Neural cell (in vitro differentiated cells): Measurements from ENCODE around the gene PDE8A.

Experiments used
- CTCF ChIP-seq: fragments of 450-650 bp; IDR thresholded peaks from 2 replicates; pipeline ENCODE4 v1.5.1; 2014; ENCODE audit warnings: antibody characterized with exemption, mild to moderate bottlenecking, moderate library complexity; ENCODE audit not compliant: poor library complexity, severe bottlenecking
- EP300 ChIP-seq: fragments of 450-650 bp; conservative IDR thresholded peaks from 2 replicates; pipeline ENCODE4 v1.6.1; 2014; ENCODE audit warnings: antibody characterized with exemption, mild to moderate bottlenecking, moderate library complexity; ENCODE audit not compliant: poor library complexity, severe bottlenecking
- EZH2 ChIP-seq: fragments of 200-600, 300-800 bp; shearing (Covaris generic), sonication (generic); IDR thresholded peaks from 2 replicates; pipeline ENCODE4 v1.6.1; 2014; ENCODE audit warnings: antibody characterized with exemption, low read length, borderline replicate concordance, mild to moderate bottlenecking; ENCODE audit not compliant: insufficient read depth, poor library complexity, severe bottlenecking
- MXI1 ChIP-seq: fragments of 450-650 bp; conservative IDR thresholded peaks from 2 replicates; pipeline ENCODE4 v1.6.1; 2014; ENCODE audit warnings: antibody characterized with exemption, mild to moderate bottlenecking; ENCODE audit not compliant: poor library complexity, severe bottlenecking
- POLR2AphosphoS5 ChIP-seq: IDR thresholded peaks from 2 replicates; pipeline ENCODE4 v1.6.1; 2012
- RAD21 ChIP-seq: fragments of 450-650 bp; conservative IDR thresholded peaks from 2 replicates; pipeline ENCODE4 v1.6.1; 2014; ENCODE audit warnings: antibody characterized with exemption, mild to moderate bottlenecking, moderate library complexity
- SMC3 ChIP-seq: fragments of 450-650 bp; conservative IDR thresholded peaks from 2 replicates; pipeline ENCODE4 v1.6.1; 2014; ENCODE audit warnings: antibody characterized with exemption, mild to moderate bottlenecking, moderate library complexity; ENCODE audit not compliant: poor library complexity
- TAF1 ChIP-seq: IDR thresholded peaks from 2 replicates; pipeline ENCODE4 v1.6.1; 2012; ENCODE audit warnings: low read depth
- TF ChIP-seq, protein P1 (sequence below): IDR thresholded peaks from 2 replicates; pipeline ENCODE4 v1.6.1; 2012; ENCODE audit warnings: borderline replicate concordance

DNA sequence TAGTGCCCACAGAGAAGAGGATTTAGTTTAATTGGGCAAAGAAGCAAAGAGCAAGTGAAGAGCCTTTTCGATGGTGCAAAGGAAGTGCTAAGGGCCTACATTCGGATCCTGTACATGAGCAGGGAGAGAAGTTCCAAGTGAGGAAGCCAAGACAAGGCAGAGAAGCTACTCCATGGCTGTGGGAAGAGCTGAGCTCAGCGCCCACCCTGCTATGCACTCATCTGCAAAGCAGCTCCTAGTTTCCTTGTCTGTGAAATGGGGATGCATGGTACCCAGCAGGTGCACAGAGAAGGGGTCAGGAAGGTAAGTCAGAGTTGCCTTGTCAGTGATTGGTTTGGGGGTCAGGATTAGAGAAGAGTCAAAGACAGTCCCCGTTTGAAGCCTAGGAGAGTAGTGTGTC is 126.5 kb downstream of the PDE8A start:
- TF ChIP-seq EP300, result no peak
- no peak for TF ChIP-seq CTCF
- no peak for TF ChIP-seq SMC3
- TF ChIP-seq EZH2, result no peak
- no peak for TF ChIP-seq POLR2AphosphoS5
- TF ChIP-seq, protein P1, sequence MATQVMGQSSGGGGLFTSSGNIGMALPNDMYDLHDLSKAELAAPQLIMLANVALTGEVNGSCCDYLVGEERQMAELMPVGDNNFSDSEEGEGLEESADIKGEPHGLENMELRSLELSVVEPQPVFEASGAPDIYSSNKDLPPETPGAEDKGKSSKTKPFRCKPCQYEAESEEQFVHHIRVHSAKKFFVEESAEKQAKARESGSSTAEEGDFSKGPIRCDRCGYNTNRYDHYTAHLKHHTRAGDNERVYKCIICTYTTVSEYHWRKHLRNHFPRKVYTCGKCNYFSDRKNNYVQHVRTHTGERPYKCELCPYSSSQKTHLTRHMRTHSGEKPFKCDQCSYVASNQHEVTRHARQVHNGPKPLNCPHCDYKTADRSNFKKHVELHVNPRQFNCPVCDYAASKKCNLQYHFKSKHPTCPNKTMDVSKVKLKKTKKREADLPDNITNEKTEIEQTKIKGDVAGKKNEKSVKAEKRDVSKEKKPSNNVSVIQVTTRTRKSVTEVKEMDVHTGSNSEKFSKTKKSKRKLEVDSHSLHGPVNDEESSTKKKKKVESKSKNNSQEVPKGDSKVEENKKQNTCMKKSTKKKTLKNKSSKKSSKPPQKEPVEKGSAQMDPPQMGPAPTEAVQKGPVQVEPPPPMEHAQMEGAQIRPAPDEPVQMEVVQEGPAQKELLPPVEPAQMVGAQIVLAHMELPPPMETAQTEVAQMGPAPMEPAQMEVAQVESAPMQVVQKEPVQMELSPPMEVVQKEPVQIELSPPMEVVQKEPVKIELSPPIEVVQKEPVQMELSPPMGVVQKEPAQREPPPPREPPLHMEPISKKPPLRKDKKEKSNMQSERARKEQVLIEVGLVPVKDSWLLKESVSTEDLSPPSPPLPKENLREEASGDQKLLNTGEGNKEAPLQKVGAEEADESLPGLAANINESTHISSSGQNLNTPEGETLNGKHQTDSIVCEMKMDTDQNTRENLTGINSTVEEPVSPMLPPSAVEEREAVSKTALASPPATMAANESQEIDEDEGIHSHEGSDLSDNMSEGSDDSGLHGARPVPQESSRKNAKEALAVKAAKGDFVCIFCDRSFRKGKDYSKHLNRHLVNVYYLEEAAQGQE, result no peak
- TF ChIP-seq TAF1, result no peak
- no peak for TF ChIP-seq RAD21
- no peak for TF ChIP-seq MXI1
